Stimulated activated CD4-positive, alpha-beta T cell treated with anti-CD3 and anti-CD28 coated beads, Interleukin-1b, Interleukin-23, amount 100 ng/mL, for 4 hours (primary cell): ENCODE measurements around the gene C11orf86.
"Not testable (repeated sequence)": the region's sequence is repeated elsewhere in the genome, so short reads cannot be mapped to it uniquely, and the experiment has no call there.

Experiments
- DNase-seq, 2 donors: peaks; one replicate each; pipeline ENCODE4 v3.0.0-alpha.2; 2020; ENCODE audit warnings: low read depth in 2 of 2

C11orf86 gene

DNA sequence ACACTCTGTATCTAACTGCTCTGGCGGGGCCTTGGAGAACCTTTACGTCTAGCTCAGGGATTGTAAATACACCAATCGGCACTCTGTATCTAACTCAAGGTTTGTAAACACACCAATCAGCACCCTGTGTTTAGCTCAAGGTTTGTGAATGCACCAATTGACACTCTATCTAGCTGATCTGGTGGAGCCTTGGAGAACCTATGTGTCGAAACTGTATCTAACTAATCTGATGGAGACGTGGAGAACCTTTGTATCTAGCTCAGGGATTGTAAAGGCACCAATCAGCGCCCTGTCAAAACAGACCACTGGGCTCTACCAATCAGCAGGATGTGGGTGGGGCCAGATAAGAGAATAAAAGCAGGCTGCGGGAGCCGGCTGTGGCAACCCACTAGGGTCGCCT is 14.3 kb downstream of the C11orf86 start:
- DNase-seq, result not testable (repeated sequence)

DNA sequence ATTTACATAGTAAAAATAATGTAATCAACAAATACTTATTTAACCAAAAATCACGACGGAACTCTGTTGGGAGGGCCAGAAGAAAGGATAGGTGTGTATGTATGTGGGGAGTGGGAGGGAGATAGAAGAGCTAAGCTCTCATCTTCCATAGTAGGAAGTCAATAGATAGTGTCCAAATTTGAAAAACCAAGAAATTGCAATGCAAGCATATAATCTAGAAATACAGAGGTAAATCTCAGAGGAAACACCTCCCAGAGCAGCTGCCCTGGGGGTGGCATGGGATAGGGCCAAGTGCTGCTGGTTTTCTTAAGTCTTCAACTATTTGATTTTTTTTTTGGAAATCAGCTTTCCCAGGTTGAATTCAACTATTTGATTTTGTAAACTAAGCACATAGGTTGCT is 16.9 kb downstream of the C11orf86 start:
- no peak for DNase-seq

DNA sequence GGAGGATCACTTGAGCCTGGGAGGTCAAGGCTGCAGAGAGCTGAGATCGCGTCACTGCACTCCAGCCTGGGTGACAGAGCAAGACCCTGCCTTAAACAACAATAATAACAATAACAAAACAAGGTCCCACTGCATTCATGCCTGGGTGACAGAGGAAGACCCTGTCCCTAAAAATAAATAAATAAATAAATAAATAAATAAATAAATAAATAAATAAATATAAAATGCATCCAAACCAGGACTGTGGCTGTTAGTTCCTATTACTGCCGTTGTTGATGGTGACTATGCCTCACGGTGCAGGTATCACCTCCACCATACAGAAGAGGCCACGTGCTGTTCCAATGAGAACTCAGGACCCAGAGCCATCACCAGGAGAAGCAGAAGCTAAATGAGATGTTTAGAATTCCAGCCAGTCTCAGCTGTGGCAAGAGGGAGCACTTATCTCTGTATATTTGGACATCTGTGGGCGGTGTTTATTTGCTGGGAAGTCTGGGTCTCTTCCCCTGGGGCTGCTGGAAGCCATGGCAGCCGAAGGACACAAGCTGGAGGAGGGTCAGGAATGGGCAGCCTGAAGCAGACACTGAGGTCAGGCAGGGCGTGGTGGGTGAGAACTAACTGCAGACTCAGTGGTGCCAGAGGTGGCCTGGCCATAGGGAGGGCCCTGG is 21.6 kb downstream of the C11orf86 start:
- DNase-seq, result no peak

DNA sequence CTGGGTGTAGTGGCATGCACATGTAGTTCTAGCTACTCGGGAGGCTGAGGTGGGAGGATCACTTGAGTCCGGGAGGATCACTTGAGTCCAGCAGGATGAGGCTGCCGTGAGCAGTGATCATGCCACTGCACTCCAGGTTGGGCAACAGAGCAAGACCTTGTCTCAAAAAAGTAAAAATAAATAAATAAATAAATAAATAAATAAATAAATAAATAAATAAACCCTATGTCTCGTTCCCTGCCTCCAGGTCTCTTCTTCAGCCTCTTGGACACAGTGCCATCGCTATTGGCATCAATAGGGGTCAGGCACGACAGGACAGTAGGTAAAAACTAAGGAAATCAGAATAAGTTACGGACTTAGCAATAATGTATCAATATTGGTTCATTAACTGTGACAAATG is 24.5 kb downstream of the C11orf86 start:
- DNase-seq, result no peak

DNA sequence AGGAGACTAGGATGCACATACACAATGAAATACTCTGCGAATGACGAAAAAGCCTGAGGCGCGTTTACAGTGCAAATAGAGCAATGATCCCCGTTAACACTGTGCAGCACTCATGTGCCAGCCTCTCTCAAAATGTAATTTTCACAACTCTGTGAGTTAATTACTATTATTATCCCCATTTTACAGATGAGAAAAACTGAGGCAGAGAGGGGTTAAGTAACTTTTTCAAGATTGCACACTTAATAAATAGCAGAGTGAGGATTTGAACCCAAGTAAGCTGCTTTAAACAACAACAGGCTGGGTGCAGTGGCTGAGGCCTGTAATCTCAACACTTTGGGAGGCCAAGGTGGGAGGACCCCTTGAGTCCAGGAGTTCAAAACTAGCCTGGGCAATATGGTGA is 26.2 kb downstream of the C11orf86 start:
- no peak for DNase-seq

DNA sequence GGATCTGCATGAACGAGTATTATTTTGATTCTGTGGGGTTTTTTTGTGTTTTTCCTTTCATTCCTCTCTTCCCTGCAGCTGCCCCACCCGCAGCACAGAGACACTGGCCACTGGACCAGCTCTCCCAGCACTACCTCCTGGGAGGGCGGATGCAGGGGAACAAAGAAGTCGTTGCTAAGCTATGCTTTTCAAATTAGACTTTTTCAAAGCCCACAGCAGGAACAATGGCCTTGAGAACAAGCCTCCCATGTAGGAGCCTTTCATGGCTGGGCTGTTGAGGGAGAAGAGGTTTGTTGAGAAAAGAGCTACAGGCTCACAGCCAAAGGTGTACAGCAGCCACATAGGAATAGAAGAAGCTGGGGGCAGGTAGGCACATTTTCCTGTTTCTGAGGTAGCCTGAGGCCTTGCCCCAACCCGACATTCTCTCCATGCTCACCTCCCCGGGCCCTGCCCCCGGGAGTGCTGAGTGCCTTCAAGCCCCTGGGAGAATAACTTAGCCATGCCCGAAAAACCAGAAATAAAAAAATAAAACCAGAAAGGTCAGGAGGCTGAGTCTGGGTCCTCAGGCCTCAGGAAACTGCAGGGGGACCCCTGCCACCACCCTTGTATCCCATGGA is 27.3 kb downstream of the C11orf86 start:
- no peak for DNase-seq

DNA sequence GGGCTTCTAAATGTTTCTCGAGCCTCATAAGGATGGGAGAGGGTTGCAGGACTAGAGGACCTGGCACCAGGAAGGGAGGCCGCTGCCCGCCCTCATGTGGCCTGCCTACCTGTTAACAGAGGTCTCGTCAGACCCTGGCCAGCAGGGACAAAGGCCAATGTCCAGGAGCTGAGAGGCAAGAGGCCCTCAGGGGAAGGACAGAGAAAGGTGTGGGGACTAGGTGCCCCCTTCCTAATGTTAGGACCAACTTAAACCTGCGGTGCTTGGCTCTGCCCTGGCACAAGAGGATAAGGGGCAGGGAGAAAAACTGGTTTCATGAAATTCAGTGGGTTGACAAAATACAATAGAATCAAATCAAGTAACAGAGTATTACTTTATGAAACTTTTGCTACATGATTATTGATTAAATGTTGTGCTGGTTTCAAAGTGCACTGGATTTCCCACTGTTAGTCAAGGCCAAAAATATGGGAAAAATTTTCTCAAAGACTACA is 27.9 kb downstream of the C11orf86 start:
- DNase-seq, result no peak

DNA sequence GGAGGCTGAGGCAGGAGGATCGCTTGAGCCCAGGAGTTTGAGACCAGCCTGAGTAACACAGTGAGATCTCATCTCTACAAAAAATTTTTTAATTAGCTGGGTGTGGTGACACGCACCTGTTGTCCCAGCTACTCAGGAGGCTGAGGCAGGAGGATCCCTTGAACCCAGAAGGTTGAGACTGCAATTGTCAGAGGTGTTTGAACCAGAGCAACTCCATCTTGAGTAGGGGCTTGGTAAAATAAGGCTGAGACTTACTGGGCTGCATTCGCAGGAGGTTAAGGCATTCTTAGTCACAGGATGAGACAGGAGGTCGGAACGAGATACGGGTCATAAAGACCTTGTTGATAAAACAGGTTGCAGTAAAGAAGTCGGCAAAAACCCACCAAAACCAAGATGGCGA is 30.1 kb downstream of the C11orf86 start:
- DNase-seq, result not testable (repeated sequence)

DNA sequence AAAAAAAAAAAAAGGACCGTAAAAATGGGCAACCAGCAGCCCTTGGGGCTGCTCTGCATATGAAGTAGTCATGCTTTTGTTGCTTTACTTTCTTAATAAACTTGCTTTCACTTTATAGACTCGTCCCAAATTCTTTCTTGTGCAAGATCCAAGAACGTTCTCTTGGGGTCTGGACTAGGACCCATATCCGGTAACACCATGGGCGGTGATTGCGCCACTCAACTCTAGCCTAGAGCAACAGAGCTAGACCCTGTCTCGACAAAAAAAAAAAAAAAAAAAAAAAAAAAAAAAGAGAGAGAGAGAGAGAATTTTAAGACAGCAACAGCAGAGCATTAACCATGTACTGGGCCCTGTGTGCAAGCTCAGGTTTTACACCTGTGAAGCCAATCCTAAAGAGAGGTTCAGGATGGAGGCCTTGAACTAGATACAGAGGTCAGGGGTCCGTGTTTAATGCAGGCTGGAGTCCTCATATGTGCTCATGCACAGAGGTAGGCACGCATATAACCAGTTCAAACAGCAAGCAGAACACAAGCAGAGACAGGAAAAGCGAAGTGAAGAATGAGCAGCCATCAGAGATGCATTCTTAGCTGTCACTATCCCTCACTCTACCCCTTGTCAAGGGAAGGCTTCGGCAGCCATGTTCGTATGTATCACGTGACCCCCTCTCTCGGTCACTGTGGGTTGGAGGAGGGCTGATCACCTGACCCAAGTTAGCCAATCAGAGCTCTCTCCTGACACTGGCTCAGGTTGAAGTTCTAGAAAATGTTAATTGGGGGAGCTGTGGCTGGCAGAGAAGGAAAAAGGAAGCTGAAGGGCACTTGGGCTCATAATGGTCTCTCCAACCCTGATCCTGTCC is 31.2 kb downstream of the C11orf86 start:
- no peak for DNase-seq

DNA sequence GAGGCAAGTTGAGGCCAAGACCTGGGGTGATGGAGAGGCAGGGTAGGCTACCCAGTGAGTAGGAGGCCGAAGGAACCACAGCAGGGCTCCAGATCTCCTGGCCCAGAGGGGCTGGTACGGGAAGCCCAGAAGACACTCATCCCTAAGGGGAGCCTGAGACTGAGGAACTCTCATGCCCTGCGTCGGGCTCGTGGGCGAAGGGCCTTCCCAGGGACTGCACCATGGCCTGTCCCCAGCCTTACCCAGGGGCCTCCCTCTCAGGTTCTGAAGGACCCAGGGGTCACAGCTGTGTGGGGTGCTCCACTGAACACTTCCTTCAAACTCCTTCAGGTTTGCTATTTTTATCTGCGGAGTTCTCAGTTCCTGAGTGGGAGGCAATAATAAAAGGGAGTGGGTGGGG is 32.0 kb downstream of the C11orf86 start:
- no peak for DNase-seq

DNA sequence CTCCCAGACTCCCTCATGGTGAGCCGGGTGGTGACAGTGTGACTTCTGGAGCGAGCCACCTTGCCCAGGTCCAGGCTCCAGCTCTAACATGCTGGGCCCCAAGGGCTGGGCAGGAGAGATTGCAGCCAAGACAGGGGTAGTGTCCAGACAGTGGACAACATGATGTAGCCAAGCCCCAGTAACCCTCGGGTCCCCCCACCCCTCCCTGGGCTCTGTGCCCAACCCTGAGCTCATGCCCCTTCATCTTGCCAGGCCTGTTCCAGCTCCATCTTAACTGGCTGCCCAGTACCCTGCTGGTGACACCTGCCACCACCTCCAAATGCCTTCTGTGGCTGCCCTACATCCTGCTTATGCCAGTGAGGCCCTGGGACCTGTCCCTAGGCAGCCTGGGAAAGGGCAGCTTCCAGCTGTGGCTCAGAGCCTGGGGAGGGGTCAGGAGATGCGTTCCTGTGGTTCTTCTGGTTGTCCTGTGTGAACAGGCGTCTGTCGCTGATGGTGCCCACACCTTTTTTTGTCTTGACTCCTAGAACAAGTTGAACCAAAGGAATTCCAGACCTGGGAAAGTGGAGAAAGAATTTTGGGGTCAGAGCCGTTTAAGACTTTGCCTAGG is 35.3 kb downstream of the C11orf86 start:
- DNase-seq, result no peak

DNA sequence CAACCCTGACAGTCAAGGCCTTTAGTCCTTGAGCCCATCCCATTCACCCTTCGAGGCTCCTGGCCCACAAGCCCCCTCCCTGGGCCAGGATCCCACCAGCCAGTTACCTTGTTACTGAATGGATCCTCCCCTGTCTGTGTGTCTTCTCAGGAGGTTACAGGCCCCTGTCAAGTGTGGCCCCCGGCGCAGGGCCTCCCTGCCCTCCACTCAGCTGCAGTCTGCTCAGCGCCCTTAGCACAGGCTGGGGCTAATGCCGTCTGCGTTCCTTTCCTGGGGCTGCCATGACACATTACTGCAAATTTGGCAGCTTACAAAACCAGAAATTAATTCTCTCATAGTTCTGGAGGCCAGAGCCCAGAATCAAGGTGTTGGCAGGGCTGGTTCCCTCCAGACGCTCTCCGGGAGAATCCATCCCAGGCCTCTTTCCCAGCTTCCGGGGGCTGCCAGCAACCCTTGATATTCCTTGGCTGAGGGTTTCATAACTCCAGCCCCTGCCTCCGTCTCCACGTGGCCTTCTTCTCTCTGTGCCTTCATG is 38.5 kb downstream of the C11orf86 start:
- no peak for DNase-seq

DNA sequence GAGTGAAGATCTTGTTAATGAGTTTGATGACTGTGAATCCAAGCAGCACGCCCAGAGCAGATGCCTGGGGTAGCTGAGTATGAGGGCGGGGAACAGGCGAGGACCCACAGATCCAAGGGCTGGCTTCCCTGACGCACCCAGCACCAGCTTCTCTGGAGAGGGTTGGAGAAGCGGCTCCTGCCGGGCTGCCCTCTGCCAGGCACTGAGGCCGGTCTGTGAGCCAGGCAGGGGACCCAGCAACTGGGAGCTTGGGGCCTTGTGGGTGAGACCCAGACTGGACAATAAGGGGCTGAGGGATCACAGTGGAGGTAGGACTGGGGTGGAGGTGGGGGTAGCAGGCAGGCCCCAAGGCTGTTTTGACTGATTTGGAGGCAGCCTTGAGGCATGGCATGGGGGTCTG is 39.2 kb downstream of the C11orf86 start:
- no peak for DNase-seq

DNA sequence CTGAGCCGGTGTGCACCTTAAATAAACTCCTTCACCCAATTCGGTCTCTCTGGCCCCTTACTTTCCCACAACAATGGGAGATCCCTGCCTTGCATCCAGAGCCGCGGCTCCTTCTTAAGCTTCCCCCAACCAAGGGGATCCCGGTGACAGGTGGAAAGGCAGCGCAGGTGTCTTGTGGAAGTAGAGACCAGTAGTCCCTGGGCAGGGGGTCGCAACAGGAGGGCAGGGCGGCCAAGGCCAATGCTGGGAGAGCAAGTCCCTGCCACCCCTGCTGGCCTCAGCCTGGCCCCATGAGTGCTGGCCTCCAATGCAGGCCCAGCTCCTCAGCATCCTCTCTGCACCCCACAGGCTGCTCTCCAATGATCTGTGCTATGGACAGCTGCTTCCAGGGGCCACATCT is 39.9 kb downstream of the C11orf86 start:
- DNase-seq, result no peak

DNA sequence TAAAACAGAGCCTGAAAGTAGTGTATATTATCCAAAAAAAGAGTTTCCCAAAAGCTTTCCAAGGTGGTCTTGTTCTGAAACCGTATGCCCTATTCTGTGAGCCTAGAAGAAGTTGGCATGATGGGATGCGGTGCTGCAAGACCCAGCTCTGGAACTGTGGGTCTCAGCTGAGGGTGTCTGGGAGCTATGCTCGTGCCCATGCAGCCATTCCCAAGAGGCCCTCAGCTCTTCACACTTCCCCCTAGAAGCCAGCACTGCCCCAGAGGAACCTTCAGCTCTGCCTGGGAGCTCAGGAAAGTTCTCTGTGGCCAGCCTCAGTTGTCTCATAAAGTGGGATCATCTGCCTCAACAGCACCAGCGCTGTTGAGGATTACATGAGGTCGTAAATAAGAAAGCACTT is 41.4 kb downstream of the C11orf86 start:
- no peak for DNase-seq

DNA sequence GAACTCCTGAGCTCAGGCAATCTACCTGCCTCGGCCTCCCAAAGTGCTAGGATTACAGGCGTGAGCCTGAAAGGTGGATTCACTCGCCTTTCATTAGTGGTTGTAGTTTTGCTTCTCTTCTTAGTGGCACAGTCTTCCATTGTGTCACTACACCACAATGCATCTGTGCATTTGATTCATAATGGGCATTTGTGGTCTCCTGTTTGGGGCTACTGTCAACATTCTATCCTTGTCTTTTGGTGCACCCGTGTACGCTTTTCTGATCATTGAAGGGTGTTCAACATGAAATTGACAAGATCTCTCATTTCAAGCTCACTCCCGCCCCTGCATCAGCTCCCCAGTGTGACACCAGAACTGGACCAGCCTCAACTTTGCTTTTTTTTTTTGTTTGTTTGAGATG is 45.8 kb downstream of the C11orf86 start:
- no peak for DNase-seq

DNA sequence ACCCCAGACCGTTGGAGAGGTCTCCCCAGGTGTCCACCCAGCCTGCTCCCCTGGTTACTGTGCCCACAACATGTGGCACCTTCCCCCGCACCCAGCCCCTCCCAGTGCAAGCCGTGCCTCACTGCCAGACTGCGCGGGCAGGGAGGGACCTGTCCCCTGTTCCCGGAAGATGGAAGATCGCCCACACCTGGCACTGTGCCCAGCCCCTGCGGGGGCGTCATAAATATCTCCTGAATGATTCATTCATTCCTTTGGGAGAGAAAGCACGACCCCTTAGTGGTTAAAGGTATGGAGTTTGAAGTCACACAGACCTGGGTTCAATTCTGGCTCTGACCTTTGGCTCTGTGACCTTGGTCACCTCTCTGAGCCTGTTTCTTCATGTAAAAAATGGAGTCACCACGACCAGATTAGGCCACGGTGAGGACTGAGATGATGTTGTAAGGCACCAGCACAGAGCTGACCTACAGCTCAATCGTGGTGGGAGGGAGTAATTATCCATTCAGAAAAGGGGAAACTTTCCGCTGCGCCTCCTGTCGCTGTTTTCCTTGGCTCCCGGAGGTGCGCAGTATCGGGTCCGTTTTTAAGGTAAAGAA is 47.3 kb downstream of the C11orf86 start:
- DNase-seq, result no peak

DNA sequence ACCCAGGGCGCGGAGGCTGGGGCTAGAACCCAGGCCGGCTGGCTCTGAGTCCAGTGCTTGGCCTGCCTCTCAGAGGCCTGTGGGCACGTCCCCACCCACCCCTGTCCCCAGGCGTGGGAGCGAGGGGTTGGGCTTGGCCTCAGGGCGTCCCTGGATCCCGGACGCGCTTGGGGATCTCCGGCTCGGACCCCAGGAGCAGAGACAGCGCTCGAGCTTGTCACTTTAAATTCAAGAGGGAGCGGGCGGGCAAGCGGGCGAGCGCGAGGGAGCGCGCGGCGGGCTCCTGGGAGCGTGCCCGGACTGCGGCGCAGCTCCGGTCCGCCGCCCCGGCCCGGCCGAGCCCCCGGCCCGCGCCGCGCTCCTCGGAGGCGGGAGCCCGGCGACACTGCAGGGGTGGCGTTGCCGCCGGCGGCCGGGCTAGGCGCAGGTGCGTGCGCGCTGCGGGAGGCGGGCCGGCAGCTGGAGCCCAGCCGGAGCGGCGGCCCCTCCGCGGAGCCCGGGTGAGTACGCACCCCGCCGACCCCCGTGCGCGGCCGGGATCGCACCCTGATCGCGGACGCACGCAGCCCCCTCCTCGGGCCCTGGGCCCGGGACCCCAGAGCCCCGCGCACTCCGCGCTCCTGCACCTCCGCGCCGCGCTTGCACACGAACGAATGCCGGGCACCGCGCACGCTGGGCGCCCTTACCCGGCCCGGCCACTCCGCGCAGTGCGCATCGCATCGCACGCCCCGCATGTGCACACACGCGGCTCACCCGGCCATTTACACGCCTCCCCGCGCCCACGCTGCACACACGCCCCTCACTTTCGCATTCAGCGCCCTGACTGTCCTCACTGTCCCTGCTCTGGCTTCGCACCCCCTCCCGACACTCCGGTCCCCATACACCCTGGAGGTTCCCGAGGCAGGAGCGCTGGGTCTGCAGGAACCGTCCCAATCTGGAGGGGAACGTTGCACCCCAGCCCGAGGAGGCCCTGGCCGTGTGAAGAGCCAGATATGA is 48.2 kb downstream of the C11orf86 start, which contains the start of gene SYT12:
TSS of gene SYT12 (plus strand) at position 174 of the 996 bp plus-strand sequence. CDS start 7,011 bp downstream, outside the sequence.
- DNase-seq, result peak in 1 of 2 donors; percentile 12

DNA sequence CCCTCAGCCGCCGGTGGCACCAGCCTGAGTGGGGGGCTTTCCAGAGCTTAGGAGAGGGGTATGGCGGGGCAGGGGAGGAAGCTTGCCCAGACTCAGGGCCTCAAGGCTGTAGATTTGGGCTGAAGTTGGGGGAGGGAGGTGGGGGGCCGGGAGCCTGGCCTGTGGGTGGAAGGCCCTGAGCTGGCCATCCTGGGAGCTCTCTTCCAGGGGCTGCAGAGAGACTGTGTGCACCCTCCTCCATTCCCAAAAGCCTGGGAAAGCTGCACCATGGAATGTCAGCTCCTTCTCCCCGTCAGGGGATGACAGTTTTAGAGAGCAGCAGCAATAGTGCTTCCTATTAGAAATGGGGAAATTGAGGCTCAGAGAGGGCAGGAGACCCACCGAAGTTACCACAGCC is 48.9 kb downstream of the C11orf86 start:
- no peak for DNase-seq

DNA sequence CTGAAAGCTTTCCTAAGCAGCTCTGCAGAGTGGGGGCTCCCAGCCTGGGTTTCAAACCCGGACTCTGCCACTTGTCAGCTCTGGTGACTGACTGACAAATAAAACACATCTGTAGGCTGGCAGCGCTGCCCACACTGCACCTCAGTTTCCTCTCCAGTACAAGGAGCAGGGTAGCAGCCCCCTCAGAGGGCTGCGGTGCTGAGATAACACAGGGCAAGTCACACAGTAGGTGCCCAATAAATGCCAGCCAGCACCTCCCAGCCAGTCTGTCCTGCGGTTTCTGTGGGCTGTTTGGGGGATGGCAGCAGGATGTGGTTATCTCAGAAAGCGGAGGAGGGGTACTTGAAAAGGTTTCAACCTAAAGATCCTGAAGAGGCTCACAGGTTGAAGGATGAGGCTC is 49.3 kb downstream of the C11orf86 start:
- peak; percentile 6 to 49 for DNase-seq
